OCI-LY1 (cell line): ENCODE measurements around the gene CLSTN2.

Experiments
- H2AFZ ChIP-seq: fragments of 200-600 bp; sonication (generic), shearing (Covaris generic); 2 replicates; pipeline ENCODE4 v1.6.0; 2014; ENCODE audit warnings: antibody characterized with exemption, mild to moderate bottlenecking, low read length
- H3F3A ChIP-seq: fragments of 200-600 bp; sonication (generic), shearing (Covaris generic); 2 replicates; pipeline ENCODE4 v1.6.0; 2014; ENCODE audit warnings: mild to moderate bottlenecking, antibody characterized with exemption, low read length, moderate library complexity; ENCODE audit not compliant: insufficient read depth
- H3K27ac ChIP-seq: fragments of 200-600 bp; sonication (generic); 2 replicates; pipeline ENCODE4 v1.5.1; 2014; ENCODE audit warnings: low read length, mixed run types, mild to moderate bottlenecking, low read depth; ENCODE audit not compliant: poor library complexity, severe bottlenecking
- H3K27me3 ChIP-seq: fragments of 200-600 bp; sonication (generic); 2 replicates; pipeline ENCODE4 v1.6.0; 2014; ENCODE audit warnings: antibody characterized with exemption, mild to moderate bottlenecking, low read length, moderate library complexity; ENCODE audit not compliant: insufficient read depth
- H3K36me3 ChIP-seq: fragments of 200-600 bp; sonication (generic); 2 replicates; pipeline ENCODE4 v1.6.1; 2014; ENCODE audit warnings: mild to moderate bottlenecking, antibody characterized with exemption, low read length, moderate library complexity, mixed read lengths; ENCODE audit not compliant: insufficient read depth
- H3K4me1 ChIP-seq: fragments of 200-600 bp; sonication (generic); 2 replicates; pipeline ENCODE4 v1.5.1; 2014; ENCODE audit warnings: mild to moderate bottlenecking, low read length, moderate library complexity; ENCODE audit not compliant: insufficient read depth, severe bottlenecking
- H3K4me2 ChIP-seq: fragments of 200-600 bp; sonication (generic), shearing (Covaris generic); 2 replicates; pipeline ENCODE4 v1.6.1; 2014; ENCODE audit warnings: low read length
- H3K4me3 ChIP-seq: fragments of 200-600 bp; sonication (generic); 2 replicates; pipeline ENCODE4 v1.5.1; 2014; ENCODE audit warnings: low read length, low read depth, mild to moderate bottlenecking, mixed read lengths; ENCODE audit not compliant: poor library complexity, severe bottlenecking
- H3K79me2 ChIP-seq: fragments of 200-600 bp; shearing (Covaris generic); 2 replicates; pipeline ENCODE4 v1.6.1; 2016; ENCODE audit warnings: mixed run types, low read length, mixed read lengths; ENCODE audit not compliant: insufficient read depth
- H3K9ac ChIP-seq: fragments of 200-600 bp; sonication (generic), shearing (Covaris generic); 2 replicates; pipeline ENCODE4 v1.6.1; 2014; ENCODE audit warnings: mild to moderate bottlenecking, low read length, mixed read lengths
- H3K9me2 ChIP-seq: fragments of 200-600 bp; sonication (generic), shearing (Covaris generic); 2 replicates; pipeline ENCODE4 v1.6.1; 2014; ENCODE audit warnings: low read depth, mild to moderate bottlenecking, low read length, mixed read lengths
- H3K9me3 ChIP-seq: fragments of 200-600 bp; shearing (Covaris generic); 2 replicates; pipeline ENCODE4 v1.6.1; 2014; ENCODE audit warnings: low read length, mixed read lengths
- H4K20me1 ChIP-seq: fragments of 200-600 bp; sonication (generic), shearing (Covaris generic); 2 replicates; pipeline ENCODE4 v1.6.0; 2016; ENCODE audit warnings: mild to moderate bottlenecking, low read length; ENCODE audit not compliant: insufficient read depth
- EZH2 ChIP-seq: fragments of 200-600 bp; sonication (generic), shearing (Covaris generic); IDR thresholded peaks from 2 replicates; pipeline ENCODE4 v1.8.0; 2017; ENCODE audit warnings: borderline replicate concordance, mixed run types, mild to moderate bottlenecking, antibody characterized with exemption, low read length, moderate library complexity, mixed read lengths
- TF ChIP-seq, protein P1 (sequence below): fragments of 200-600 bp; sonication (generic), shearing (Covaris generic); IDR thresholded peaks from 2 replicates; pipeline ENCODE4 v1.5.1; 2017; ENCODE audit warnings: mild to moderate bottlenecking, antibody characterized with exemption, low read length, moderate library complexity, mixed read lengths

CLSTN2 gene

DNA sequence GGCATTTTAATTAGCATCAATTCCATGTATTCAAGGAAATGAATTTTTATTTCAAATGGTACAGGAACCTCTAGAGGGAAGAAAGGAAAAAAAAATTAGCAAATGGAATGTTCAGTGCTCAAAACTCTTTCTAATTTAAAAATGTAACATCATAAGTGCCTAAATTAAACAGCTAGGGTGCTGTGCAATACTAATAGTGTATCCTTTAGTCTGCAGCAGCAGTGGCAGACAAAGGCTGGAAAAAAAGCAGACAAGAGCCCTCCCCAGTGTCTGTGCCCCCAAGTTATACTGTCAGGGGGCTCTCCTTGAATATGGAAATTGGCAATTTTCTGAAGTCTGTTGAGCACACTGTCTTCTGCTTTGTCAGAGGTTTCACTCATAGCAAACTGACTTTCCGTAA is 159.5 kb downstream of the CLSTN2 start:
- no peak overlapping the region for H3K4me3 ChIP-seq
- H3K27me3 ChIP-seq, result 0 out of 2 replicates have a peak, but pooled peaks cover 3% of the 10 kb centered on the region
- no peaks in the 10 kb centered on the region for H3K36me3 ChIP-seq
- H4K20me1 ChIP-seq, result no peaks in the 10 kb centered on the region
- no peaks in the 10 kb centered on the region for H3K4me1 ChIP-seq
- H2AFZ ChIP-seq, result no peak overlapping the region
- TF ChIP-seq EZH2, result no peak
- TF ChIP-seq, protein P1, sequence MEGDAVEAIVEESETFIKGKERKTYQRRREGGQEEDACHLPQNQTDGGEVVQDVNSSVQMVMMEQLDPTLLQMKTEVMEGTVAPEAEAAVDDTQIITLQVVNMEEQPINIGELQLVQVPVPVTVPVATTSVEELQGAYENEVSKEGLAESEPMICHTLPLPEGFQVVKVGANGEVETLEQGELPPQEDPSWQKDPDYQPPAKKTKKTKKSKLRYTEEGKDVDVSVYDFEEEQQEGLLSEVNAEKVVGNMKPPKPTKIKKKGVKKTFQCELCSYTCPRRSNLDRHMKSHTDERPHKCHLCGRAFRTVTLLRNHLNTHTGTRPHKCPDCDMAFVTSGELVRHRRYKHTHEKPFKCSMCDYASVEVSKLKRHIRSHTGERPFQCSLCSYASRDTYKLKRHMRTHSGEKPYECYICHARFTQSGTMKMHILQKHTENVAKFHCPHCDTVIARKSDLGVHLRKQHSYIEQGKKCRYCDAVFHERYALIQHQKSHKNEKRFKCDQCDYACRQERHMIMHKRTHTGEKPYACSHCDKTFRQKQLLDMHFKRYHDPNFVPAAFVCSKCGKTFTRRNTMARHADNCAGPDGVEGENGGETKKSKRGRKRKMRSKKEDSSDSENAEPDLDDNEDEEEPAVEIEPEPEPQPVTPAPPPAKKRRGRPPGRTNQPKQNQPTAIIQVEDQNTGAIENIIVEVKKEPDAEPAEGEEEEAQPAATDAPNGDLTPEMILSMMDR, result no peak
- no peaks in the 10 kb centered on the region for H3K9me2 ChIP-seq
- no peaks in the 10 kb centered on the region for H3K9me3 ChIP-seq
- H3K9ac ChIP-seq, result no peak overlapping the region
- H3K4me2 ChIP-seq, result no peak overlapping the region
- no peaks in the 10 kb centered on the region for H3F3A ChIP-seq
- no peaks in the 10 kb centered on the region for H3K79me2 ChIP-seq
- H3K27ac ChIP-seq, result no peak overlapping the region

DNA sequence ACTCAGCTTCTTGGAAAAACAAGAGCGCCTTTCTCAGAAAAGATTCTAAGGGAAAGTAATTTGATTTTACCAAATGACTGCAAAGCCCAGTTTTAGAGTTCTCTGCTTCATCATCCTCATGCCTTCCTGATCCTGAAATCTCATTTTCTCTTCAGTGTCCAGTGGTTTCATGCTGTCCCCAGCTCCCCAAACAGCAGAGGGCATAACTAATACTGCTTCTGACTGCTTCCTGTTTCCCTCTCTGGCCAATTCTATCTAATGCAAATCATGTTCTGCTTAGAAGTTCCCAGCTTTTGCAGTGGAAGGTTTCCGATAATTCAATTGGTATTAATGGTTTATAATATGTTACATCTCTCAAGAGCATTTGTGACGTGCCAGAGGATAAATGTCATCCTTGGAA is 161.1 kb downstream of the CLSTN2 start:
- Histone ChIP-seq H4K20me1 (no peaks in the 10 kb centered on the region), H3K27me3 (no peaks in the 10 kb centered on the region), H2AFZ (no peak overlapping the region), H3K4me2 (no peak overlapping the region), H3K9me3 (no peaks in the 10 kb centered on the region), H3F3A (no peaks in the 10 kb centered on the region), H3K9ac (no peak overlapping the region), H3K4me1 (no peaks in the 10 kb centered on the region), H3K9me2 (no peaks in the 10 kb centered on the region), H3K79me2 (no peaks in the 10 kb centered on the region), H3K4me3 (no peak overlapping the region), H3K27ac (no peak overlapping the region), H3K36me3 (no peaks in the 10 kb centered on the region)
- TF ChIP-seq, protein P1, result no peak
- no peak for TF ChIP-seq EZH2

DNA sequence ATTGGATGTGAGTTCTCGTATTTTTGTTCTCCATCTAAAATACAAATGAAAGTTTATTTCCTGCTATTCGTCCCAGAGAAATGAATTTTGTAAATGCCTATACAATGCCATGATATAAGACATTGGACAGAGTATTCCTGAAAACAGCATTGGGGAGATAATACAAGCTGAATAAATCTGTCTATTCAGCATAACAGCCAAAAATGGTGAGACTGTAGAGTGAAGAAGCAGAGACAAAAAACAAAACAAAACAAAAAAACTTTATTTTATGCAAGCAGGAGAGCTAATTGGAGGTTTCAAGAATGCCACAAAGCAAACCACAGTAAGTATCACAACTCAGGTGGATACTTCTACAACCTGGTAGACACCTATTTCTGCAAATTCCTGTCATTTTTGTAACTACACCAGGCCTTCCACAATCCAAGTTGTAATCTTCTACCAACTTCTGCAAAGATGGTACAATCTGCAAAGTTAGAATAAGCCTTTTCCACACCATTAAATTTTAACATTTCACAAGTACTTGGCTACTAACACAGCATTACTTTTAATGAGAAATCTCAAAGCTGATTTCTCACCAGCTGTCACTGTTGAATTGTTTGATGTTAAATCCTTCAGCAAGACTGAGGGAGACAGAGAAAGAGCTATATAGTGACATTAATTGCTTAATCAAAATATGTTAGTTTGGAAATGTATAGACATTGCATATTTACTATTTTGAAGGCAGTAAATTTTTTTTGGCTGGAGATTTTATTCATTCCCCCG is 163.1 kb downstream of the CLSTN2 start:
- TF ChIP-seq, protein P1, result no peak
- no peak for TF ChIP-seq EZH2
- Histone ChIP-seq H2AFZ (no peak overlapping the region), H4K20me1 (no peaks in the 10 kb centered on the region), H3K9ac (no peak overlapping the region), H3K9me3 (no peaks in the 10 kb centered on the region), H3F3A (no peaks in the 10 kb centered on the region), H3K79me2 (no peaks in the 10 kb centered on the region), H3K4me1 (no peaks in the 10 kb centered on the region), H3K9me2 (no peaks in the 10 kb centered on the region), H3K4me3 (no peak overlapping the region), H3K4me2 (no peak overlapping the region), H3K27ac (no peak overlapping the region), H3K27me3 (no peaks in the 10 kb centered on the region), H3K36me3 (no peaks in the 10 kb centered on the region)
